Measurements from ENCODE around the gene FRMD4B.
"Not testable (repeated sequence)": the region's sequence is repeated elsewhere in the genome, so short reads cannot be mapped to it uniquely, and the experiment has no call there.

The FRMD4B gene

GRCh38 chr3:69244039-69244438 lies 141.8 kb downstream of the FRMD4B start:
- no peak for DNase-seq (ENCODE audit: low spot score)

- no peak for DNase-seq (ENCODE audit: low spot score)
Measured at GRCh38 chr3:69241769-69242168, 144.1 kb downstream of the FRMD4B start.

- no peak for DNase-seq (ENCODE audit: low spot score)
Measured at GRCh38 chr3:69240651-69241568, 145.0 kb downstream of the FRMD4B start.

- DNase-seq (ENCODE audit: low spot score): no peak
Measured at GRCh38 chr3:69239063-69239462, 146.8 kb downstream of the FRMD4B start.

- DNase-seq (ENCODE audit: low spot score): peak; percentile 23
Measured at GRCh38 chr3:69236812-69237707, 148.8 kb downstream of the FRMD4B start.

- DNase-seq (ENCODE audit: low spot score): no peak
Measured at GRCh38 chr3:69235882-69236281, 150.0 kb downstream of the FRMD4B start.

- DNase-seq (ENCODE audit: low spot score): not testable (repeated sequence)
Measured at GRCh38 chr3:69235227-69235626, 150.7 kb downstream of the FRMD4B start.

- DNase-seq (ENCODE audit: low spot score): no peak
Measured at GRCh38 chr3:69232482-69232881, 153.4 kb downstream of the FRMD4B start.

- no peak for DNase-seq (ENCODE audit: low spot score)
Measured at GRCh38 chr3:69231929-69232440, 153.9 kb downstream of the FRMD4B start.

GRCh38 chr3:69226071-69226470 lies 159.8 kb downstream of the FRMD4B start:
- no peak for DNase-seq (ENCODE audit: low spot score)

GRCh38 chr3:69219101-69219708 lies 166.7 kb downstream of the FRMD4B start:
- no peak for DNase-seq (ENCODE audit: low spot score)

- DNase-seq (ENCODE audit: low spot score): no peak
Measured at GRCh38 chr3:69218079-69218478, 167.8 kb downstream of the FRMD4B start.

- no peak for DNase-seq (ENCODE audit: low spot score)
Measured at GRCh38 chr3:69216981-69217380, 168.9 kb downstream of the FRMD4B start.

- DNase-seq (ENCODE audit: low spot score): no peak
Measured at GRCh38 chr3:69214241-69214640, 171.6 kb downstream of the FRMD4B start.

- no peak for DNase-seq (ENCODE audit: low spot score)
Measured at GRCh38 chr3:69212411-69213160, 173.3 kb downstream of the FRMD4B start.

- DNase-seq (ENCODE audit: low spot score): no peak
Measured at GRCh38 chr3:69210068-69210730, 175.7 kb downstream of the FRMD4B start.

GRCh38 chr3:69209413-69209812 lies 176.5 kb downstream of the FRMD4B start:
- no peak for DNase-seq (ENCODE audit: low spot score)

GRCh38 chr3:69207031-69207430 lies 178.9 kb downstream of the FRMD4B start:
- no peak for DNase-seq (ENCODE audit: low spot score)

GRCh38 chr3:69205385-69205784 lies 180.5 kb downstream of the FRMD4B start:
- no peak for DNase-seq (ENCODE audit: low spot score)

GRCh38 chr3:69204315-69204957 lies 181.5 kb downstream of the FRMD4B start:
- DNase-seq (ENCODE audit: low spot score): no peak

Measured in AG20443 (cell line).